Liver (tissue), 3 donors: ENCODE results near the gene SOBP.

Source experiments
- ATF3 ChIP-seq: IDR thresholded peaks from 2 replicates; pipeline ENCODE4 v1.6.1; 2016; ENCODE audit warnings: antibody characterized with exemption
- CTCF ChIP-seq: fragments of 150-350 bp; IDR thresholded peaks from 2 replicates; pipeline ENCODE4 v1.5.1; 2017; ENCODE audit warnings: improper control_type of control experiment, low read depth, low read length; ENCODE audit not compliant: missing input control
- FOXA1 ChIP-seq: IDR thresholded peaks from 2 replicates; pipeline ENCODE4 v1.6.1; 2016; ENCODE audit warnings: antibody characterized with exemption
- FOXA2 ChIP-seq: IDR thresholded peaks from 2 replicates; pipeline ENCODE4 v1.6.1; 2016; ENCODE audit warnings: antibody characterized with exemption
- JUND ChIP-seq, 2 donors: IDR thresholded peaks; 2 replicates each; pipeline ENCODE4 v1.6.1; 2016; ENCODE audit warnings: antibody characterized with exemption in 2 of 2
- RAD21 ChIP-seq, 2 donors: IDR thresholded peaks; 2 replicates each; pipeline ENCODE4 v1.6.1; 2016; ENCODE audit warnings: antibody characterized with exemption in 2 of 2, mild to moderate bottlenecking in 2 of 2
- TF ChIP-seq, protein P1 (sequence below): IDR thresholded peaks from 2 replicates; pipeline ENCODE4 v1.6.1; 2016; ENCODE audit warnings: antibody characterized with exemption
- donor health status: healthy.
- donor health status: healthy.

- TF ChIP-seq CTCF (no peak), JUND (IDR thresholded peaks at IDR 0.05) (no peak), ATF3 (no peak), FOXA1 (no peak), FOXA2 (no peak), RAD21 (IDR thresholded peaks at IDR 0.05) (no peak)
- TF ChIP-seq, protein P1, sequence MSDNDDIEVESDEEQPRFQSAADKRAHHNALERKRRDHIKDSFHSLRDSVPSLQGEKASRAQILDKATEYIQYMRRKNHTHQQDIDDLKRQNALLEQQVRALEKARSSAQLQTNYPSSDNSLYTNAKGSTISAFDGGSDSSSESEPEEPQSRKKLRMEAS, result no peak
These were observed 171.4 kb downstream of the SOBP start for GRCh38 chr6:107661291-107661690.
